NCI-H2107 treated with DMSO at 0.1 percent for 48 hours (cell line): Measurements from ENCODE around the gene DGAT2.
A peak's percentile ranks its signal among the peaks of the same experiment; 100 is the strongest.

Experiments
- DNase-seq: peaks from one replicate; lab custom pipeline; 2025; ENCODE audit not compliant: unreplicated experiment; lab: John Stamatoyannopoulos, UW

DGAT2 gene

DNA sequence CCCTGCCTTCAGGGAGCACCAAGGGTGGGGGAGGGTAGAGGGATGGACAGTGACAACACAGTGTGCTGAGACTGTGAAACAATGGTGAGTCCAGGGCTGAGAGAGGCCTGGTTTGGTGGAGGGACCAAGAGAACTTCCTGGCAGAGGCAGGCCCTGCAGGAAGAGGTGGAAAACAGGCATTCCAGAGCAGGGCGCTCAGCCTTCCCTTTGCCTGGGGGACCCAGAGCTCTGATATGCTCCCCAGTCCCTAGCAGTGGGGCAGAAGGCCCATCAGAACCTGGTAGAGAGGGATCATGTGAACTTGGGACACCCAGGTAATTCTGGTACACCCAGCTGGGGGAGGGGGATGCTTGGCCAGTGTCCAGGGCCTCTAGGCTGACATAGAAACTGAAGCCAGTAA is 29.2 kb downstream of the DGAT2 start:
- no peak for DNase-seq

DNA sequence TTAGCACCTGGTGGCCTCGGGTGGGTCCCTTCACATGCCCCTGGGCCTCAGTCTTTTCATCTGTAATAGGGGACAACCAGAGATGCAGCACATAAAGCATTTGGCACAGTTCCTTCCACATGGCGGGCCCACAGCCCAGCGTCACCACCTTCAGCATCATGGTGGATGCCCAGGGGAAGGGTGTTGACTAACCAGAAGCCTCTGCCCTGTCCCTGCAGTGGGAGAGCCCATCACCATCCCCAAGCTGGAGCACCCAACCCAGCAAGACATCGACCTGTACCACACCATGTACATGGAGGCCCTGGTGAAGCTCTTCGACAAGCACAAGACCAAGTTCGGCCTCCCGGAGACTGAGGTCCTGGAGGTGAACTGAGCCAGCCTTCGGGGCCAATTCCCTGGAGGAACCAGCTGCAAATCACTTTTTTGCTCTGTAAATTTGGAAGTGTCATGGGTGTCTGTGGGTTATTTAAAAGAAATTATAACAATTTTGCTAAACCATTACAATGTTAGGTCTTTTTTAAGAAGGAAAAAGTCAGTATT is 31.6 kb downstream of the DGAT2 start:
- no peak for DNase-seq

DNA sequence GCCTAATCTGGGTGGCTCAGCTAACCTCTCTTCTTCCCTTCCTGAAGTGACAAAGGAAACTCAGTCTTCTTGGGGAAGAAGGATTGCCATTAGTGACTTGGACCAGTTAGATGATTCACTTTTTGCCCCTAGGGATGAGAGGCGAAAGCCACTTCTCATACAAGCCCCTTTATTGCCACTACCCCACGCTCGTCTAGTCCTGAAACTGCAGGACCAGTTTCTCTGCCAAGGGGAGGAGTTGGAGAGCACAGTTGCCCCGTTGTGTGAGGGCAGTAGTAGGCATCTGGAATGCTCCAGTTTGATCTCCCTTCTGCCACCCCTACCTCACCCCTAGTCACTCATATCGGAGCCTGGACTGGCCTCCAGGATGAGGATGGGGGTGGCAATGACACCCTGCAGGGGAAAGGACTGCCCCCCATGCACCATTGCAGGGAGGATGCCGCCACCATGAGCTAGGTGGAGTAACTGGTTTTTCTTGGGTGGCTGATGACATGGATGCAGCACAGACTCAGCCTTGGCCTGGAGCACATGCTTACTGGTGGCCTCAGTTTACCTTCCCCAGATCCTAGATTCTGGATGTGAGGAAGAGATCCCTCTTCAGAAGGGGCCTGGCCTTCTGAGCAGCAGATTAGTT is 32.3 kb downstream of the DGAT2 start:
- DNase-seq, result no peak

DNA sequence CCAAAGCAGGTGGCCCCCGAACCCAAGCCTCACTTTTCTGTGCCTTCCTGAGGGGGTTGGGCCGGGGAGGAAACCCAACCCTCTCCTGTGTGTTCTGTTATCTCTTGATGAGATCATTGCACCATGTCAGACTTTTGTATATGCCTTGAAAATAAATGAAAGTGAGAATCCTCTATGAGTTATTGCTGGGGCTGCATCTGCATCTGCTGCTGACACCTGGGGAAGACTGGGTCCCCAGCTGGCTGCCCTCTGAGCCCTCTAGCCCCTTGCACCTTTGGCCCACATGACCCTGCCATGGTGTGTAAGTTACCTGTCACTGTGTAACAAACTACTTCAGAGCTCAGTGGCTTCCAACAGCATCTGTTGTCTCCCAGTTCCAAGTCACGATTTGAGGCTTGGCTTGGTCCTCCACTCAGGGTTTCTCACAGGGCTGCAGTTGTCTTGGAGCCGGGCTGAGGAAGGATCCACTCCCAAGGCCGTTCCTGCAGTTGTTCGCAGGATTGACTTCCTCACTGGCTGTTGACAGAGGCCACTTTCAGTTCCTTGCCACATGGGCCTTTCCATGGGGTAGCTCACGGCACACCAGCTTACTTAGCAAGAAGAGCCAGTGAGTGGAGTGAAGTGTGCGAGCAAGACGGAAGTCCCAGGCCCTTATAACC is 32.9 kb downstream of the DGAT2 start:
- DNase-seq, result no peak

DNA sequence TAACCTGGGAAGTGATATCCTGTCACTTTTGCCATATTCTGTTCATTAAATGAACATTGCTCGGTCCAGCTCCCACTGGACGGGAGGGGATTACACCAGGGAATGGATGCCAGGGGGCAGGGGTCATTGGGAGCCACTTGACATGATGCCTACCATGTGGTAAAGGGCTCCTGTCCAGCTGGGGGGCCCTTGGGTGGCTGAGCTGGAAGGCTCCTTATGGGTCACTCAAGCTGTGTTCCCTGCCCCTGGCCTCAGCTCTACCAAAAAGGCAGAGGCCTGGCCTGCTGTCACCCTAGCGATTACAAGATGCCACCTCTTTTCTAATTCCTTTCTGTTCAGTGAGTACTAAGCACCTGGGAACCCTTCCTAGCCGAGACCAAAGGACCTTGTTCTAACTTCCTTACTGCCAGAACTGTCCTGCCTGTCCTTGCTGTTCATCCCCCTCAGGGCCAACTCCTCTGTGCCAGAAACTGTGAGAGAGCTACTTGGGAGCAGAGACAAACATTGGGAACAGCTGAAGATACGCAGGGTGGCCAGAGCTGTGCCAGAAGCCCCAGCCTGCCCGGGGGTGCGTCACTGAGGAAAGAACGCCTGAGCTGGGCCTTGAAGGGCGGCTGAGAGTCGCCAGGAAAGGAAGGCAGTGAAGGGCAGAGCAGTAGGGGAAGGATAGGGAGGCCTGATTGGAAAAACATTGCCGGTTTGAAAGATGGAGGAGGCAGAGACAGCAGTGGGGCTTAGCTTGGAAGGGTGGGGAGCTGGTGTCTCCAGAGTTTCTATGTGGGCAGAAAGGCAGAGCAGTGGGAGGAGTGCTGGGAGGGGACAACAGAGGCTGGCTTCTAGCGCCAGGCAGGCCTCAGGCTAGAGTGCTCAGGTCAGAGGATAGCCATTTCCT is 33.7 kb downstream of the DGAT2 start:
- no peak for DNase-seq

- DNase-seq, result peak; percentile 28
These were observed 34.6 kb downstream of the DGAT2 start for GRCh38 chr11:75802913-75803820.

- no peak for DNase-seq
These were observed 40.5 kb downstream of the DGAT2 start for GRCh38 chr11:75809111-75809510.

DNA sequence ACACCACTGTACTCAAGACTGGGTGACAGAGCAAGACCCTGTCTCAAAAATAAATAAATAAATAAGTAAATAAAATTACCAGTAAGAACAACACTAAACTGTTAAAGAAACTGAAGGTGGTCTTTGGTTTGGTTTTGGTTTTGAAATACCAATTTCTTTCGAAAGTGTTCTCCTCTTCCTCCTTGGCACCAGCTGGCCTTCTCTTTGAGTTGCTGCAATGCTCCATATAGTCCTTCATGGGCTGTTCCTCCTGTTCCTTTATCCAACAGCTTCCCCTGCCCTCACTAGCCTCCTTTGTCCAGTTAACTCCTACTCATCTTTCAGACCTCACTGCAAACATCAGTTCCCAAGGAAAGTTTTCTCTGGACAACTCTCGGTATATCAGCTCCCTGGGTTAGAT is 41.4 kb downstream of the DGAT2 start:
- no peak for DNase-seq

DNA sequence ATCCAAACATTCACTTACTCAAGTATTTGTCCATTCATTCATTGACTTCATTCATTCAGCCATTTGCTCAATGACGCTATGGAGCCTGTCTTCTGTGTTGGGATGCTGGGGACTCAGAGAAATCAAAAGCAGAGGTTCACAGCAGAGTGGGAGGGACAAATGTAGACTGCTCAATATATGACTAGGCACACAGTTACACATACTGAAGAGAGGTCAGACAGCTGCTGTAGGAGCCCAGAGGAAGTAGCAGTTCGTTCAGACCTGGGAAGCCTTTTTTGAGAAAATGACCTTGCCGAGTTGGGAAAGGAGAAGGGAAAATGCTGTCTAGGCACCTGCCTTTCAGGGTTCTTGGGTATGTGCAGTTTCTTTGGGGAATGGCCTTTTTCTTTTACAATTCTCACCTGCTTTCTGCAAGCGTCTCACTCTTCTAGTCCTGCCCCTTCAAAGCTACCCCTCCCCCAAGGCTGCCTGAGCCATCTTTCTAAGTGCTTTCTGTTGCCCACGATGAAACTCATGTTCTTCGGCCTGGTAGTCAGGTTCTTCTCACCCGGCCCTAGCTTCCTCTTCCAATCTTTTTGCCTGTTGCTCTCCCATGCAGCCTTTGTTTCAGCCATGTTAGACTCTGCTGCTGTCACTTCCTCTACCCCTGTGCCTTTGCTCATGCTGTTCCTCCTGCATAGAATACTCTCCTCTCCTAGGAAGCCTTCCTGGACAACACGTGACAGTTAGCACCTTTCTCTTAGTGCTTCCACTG is 42.2 kb downstream of the DGAT2 start:
- DNase-seq, result no peak

DNA sequence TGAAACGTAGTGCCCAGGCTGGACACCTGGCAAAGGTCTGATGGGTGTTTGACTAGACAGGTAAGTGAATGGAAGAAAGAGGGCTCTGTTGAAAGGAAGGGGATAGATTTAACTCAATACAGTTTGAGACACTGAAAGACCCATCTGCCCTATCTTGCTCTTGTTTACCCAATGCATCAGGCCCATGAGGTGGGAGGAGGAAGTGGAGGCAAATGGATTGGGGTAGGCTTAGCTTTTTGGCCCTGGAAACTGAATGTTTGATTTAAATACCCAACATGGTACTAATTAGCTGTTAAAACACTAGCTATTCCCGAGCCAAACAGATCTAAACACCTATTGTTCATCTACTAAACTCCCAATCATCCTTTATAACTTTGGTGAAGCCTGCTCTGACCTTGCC is 42.9 kb downstream of the DGAT2 start:
- DNase-seq, result no peak

DNA sequence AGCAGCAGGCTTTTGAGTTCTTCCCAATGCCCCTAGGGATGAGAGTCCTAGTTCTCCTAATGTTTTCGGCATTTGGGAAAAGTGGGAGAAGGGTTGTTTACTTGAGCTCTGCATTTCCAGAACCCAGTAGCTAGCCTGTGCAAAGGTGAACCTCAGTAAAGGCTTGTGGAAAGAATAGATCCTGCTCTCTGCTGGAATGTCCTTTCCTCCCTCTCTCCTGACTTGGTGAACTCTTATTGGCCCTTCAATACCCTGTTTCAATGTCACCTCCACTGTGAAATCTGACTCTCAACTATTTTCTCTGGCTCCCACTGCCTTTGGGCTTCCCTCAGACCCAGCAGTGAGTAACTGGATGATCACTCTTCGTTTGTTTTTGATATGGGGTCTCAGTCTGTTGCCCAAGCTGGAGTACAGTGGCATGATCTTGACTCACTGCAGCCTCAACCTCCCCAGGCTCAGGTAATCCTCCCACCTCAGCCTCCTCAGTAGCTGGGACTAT is 44.0 kb downstream of the DGAT2 start:
- DNase-seq, result no peak

- no peak for DNase-seq
These were observed 44.5 kb downstream of the DGAT2 start for GRCh38 chr11:75813124-75813523.

GRCh38 chr11:75813622-75814039 is 45.1 kb downstream of the DGAT2 start:
- DNase-seq, result no peak

DNA sequence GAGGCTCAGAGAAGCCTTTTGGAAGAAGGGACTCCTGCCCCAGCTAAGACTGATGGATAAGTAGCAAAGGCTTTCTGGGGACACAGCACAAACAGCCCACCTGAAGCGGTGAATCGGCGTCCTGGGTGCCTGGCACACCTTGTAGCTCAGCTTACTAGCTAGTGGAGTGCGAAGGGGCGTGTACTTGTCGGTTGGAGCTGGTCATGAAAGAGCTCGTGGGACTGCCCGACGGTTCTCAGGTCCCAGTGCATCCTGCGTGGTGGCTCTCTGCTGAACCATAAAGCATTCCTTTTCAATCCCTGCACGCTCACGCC is 45.7 kb downstream of the DGAT2 start:
- peak; percentile 85 for DNase-seq

DNA sequence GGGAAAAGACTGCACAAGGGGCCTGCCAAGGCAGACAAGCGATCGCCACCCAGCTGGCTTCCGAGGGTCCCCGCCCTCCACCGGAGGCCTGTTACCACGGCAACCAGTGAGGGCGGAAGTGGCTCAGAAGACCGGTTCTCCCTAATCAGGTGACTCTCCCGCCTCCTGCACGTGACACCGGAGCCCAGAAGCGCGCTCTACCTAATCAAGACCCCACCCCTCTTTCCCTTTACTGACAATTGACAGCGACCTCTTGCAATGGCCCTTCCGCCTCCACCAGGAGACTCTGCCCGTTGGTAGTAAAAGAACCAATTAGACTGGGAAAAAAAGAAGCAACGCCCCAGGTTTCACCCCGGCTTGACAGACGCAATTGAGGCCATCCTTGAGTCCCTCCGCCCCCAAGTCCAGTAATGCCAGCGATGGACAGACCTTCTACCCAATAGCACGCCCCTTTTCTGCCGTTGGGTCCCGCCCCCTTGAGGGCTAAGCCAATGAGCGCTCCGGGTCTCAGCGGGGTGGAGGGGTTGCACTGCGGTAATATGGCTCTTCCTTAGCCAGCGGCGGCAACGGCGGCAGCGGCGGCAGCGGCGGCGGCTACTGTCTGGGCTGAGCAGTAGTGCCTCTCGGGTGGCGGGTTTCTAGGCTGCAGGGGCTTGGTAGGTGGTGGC is 46.2 kb downstream of the DGAT2 start, which contains the start of gene UVRAG:
Gene UVRAG, plus strand, starts transcription at position 534 of the 668 bp plus-strand sequence. CDS start 198 bp downstream, outside the sequence.
- peak; percentile 100 for DNase-seq

DNA sequence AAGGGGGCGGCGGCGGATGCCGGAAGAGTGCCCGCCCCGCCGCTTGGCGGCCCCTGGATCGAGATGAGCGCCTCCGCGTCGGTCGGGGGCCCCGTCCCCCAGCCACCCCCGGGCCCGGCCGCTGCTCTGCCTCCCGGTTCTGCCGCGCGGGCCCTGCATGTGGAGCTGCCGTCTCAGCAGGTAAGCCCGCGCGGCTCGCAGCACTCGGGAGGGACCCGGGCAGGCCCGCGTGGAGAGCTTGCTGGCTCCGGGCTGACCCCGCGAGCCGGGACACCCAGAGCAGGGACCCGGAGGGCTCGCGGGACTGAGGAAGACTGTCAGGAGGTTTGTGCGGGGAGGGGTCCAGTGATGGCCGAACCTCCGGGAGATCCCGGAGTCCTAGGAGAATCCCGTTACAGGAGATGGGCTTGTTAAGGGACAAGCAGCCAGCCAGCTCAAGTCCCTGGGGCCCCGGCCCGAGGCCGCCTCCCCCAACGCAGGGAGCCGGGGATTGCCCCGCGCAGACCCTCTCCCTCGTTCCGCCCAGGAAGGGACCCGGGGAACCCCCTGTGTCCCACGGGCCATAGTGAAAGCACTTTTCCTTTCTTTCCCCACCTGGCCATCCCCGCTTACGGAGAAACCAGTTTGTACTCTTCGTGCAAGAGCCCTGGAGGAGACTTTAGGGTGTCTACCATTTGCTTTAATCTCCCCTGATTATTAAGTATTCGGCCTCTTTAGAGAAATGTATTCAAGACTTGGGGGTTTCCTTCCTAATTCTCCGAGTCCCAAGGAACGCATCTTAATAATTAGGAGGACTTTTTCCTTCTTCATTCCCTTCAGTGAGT is 47.0 kb downstream of the DGAT2 start:
- DNase-seq, result no peak

DNA sequence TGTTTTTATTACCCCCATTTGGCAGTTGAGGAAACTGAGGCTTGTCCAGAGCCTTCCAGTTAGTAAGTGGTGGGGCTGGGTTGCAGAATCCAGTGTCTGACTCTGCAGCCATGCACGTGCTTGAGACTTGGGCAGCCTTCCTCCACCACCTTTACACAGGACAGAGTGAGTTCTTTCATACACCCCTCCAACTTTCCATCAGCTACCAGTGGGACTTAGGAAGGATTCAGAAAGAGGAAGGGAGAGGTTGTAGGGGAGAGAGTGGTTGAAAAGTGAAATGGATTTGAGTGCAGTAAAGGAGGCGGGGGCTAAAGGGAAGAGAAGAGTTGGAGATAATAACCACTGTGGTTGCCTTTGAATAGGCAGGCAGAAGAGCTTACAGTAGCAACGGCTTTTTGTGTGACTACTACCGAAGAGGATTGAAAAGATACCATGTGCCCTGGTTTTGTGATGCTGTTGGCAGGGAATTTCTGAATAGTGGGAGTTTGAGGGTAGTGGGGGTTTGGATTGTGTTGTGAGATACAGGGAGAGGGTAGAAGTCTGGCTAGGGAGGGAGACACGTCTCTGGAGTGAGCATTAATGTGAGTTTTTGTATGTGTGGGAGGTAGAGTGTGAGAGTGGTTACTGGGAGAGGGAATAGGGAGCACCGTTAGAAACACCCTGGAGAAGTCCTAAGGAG is 48.1 kb downstream of the DGAT2 start:
- DNase-seq, result peak; percentile 36

- DNase-seq, result no peak
These were observed 52.1 kb downstream of the DGAT2 start for GRCh38 chr11:75820645-75821044.
